ENCODE measurements around the gene RPN2.

DNA sequence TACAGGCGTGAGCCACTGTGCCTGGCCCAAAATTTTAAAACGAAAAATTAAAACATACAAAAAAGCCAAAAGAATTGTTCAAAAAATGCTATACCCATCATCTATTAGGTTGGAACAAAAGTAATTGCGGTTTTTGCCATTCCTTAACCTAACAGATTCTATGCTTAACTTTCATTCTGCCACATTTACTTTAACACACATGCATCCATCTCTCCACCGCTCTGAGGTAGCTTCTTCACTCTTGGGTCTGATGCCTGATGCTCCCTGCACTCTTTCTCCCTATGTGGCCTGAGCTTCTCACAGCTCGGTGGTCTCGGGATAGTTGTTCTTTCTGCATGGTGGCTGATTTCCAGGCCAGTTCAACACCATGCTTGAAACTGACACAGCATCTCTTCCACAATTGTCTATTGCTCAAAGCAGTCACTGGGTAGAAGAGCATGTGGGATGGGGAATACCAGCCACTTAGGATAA, 105.6 kb downstream of the RPN2 start:
- TF ChIP-seq, protein P1, sequence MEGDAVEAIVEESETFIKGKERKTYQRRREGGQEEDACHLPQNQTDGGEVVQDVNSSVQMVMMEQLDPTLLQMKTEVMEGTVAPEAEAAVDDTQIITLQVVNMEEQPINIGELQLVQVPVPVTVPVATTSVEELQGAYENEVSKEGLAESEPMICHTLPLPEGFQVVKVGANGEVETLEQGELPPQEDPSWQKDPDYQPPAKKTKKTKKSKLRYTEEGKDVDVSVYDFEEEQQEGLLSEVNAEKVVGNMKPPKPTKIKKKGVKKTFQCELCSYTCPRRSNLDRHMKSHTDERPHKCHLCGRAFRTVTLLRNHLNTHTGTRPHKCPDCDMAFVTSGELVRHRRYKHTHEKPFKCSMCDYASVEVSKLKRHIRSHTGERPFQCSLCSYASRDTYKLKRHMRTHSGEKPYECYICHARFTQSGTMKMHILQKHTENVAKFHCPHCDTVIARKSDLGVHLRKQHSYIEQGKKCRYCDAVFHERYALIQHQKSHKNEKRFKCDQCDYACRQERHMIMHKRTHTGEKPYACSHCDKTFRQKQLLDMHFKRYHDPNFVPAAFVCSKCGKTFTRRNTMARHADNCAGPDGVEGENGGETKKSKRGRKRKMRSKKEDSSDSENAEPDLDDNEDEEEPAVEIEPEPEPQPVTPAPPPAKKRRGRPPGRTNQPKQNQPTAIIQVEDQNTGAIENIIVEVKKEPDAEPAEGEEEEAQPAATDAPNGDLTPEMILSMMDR (IDR thresholded peaks at IDR 0.05; ENCODE audit: extremely low read depth in 1 of 2, insufficient read depth in 1 of 2, low read depth in 1 of 2, low read length in 2 of 2): no peak
- TF ChIP-seq POLR2A (IDR thresholded peaks at IDR 0.05; ENCODE audit: low read depth, low read length) (no peak), EZH2 (IDR thresholded peaks at IDR 0.05; ENCODE audit: borderline replicate concordance, low read depth, low read length, severe bottlenecking) (no peak), POLR2AphosphoS5 (IDR thresholded peaks at IDR 0.05; ENCODE audit: insufficient read depth, low read depth, low read length) (no peak)
- TF ChIP-seq, protein P2, sequence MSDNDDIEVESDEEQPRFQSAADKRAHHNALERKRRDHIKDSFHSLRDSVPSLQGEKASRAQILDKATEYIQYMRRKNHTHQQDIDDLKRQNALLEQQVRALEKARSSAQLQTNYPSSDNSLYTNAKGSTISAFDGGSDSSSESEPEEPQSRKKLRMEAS (IDR thresholded peaks at IDR 0.05; ENCODE audit: insufficient read depth, insufficient read length): no peak
